ENCODE measurements around the gene PHLDA3. TPM values are rescaled to one million over a fixed set of nuclear protein-coding genes. Genes with fewer than 3 reads are reported as not detected.

The PHLDA3 gene
- total RNA-seq, 4 donors from 2014 or later = 95.4 to 350 (median 150) TPM

- TF ChIP-seq CTCF (IDR thresholded peaks at IDR 0.05; ENCODE audit: low read depth) = no peak
These were observed 39.1 kb downstream of the PHLDA3 start for GRCh38 chr1:201429736-201430501.

GRCh38 chr1:201427963-201428362 is 41.0 kb downstream of the PHLDA3 start:
- TF ChIP-seq CTCF (IDR thresholded peaks at IDR 0.05; ENCODE audit: low read depth) = no peak

- TF ChIP-seq CTCF (IDR thresholded peaks at IDR 0.05; ENCODE audit: low read depth) = no peak
These were observed 42.3 kb downstream of the PHLDA3 start for GRCh38 chr1:201426479-201427310.

DNA sequence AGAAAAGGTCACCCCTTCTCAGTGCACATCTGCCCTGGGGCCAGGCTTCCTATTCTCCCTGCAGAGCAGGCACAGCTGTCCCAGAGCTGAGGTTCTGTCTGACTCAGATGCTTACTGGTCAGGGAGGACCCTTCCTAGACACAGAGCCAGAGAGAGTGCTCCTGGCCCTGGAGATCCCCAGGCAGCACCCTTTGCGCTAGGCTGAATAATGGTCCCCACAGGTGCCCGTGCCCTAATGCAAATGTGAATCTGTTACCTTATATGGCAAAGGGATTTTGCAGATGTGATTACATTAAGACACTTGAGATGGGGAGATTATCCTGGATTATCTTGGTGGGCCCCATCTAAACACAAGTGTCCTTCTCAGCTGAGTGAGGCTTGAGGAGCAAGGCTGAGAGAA is 44.8 kb downstream of the PHLDA3 start:
- TF ChIP-seq CTCF (IDR thresholded peaks at IDR 0.05; ENCODE audit: low read depth) = no peak

DNA sequence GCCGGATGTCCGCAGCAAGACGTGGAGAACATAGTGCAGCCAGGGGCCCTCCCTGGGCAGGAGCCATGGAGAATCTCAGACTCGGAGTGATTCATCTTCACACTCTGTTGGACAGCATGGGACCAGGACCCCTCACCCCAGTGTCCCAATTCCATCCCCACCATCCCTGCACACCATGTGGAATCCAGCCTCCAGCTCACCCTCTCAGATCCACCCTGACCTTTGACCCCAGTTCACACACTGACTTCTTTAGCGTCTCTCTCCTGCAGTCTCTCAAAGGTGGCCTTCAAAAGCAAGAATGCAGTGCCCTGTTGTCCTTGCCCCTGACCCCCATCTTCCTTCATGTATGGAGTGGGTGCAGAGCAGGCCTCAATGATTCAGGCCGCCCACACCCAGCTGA is 45.3 kb downstream of the PHLDA3 start:
- TF ChIP-seq CTCF (IDR thresholded peaks at IDR 0.05; ENCODE audit: low read depth) = no peak

DNA sequence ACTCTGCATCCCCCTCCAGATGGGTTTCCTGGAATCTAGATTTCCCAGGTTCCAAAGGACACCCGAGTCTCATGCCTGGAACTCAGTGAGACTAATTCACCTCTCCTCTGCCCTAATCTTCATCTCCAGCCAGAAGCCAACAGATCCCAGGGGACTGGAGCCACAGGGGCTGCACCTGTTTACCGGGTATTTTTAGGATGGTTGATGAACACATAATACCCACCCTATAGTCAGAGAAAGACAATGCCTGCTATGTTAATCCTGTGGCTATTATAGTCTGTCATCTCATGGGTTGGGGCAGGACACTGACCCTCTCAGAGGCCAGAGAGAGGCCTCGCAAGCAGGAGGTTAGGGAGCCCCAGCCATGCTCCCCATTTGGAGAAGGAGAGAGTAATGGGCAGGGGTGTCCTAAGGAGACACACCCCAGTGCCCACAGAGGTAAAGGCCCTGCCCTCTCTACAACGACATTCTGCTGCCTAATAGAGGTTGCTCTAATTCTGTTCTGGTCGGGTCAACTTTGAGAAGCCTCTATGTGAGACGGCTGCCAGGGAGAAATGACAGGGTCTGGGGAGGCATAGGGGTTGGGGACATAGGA is 46.5 kb downstream of the PHLDA3 start:
- no peak for TF ChIP-seq CTCF (IDR thresholded peaks at IDR 0.05; ENCODE audit: low read depth)

DNA sequence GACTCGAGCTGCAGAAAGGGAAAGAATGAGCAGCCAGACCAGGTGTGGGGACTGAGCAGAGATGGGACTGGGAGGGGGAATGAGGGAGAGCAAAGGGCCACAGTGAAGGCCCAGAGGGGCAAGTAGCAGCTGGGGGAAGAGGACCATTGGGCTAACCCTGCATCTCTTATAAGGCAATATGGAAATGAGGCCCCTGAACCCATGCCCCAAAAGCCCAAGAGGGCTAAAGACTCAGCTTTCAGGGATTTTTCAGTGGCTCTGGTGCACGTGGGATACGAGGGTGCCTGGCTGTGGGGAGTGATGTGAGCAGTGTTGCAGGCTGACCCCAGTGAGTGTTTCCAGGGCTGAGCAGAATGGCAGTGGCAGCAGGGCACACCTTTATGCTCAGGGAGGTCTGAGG is 47.0 kb downstream of the PHLDA3 start:
- TF ChIP-seq CTCF (IDR thresholded peaks at IDR 0.05; ENCODE audit: low read depth) = no peak

All from subcutaneous adipose tissue (tissue), 4 donors.